WTC11 (cell line): Measurements from ENCODE around the gene SLC34A1. TPM values are rescaled to one million over a fixed set of nuclear protein-coding genes. Genes with fewer than 3 reads are reported as not detected.

ENCODE experiments used
- ATAC-seq: fragments of 200-7000 bp; cut with Tn5 transposase; 2 replicates; pipeline ENCODE4 v1.10.0; 2021; ENCODE audit warnings: mild to moderate bottlenecking, moderate library complexity
- CTCF ChIA-PET: fragments of 300-600 bp; sonication (Branson Sonifier 250); formaldehyde crosslinking; loops from one replicate; lab custom pipeline; 2021; ENCODE audit warnings: antibody characterized with exemption; lab: Charles Lee
- POLR2A ChIA-PET: fragments of 350-600 bp; sonication (Branson Sonifier 250); formaldehyde crosslinking; loops from one replicate; lab custom pipeline; 2021; ENCODE audit warnings: antibody characterized with exemption; lab: Charles Lee
- DNase-seq: peaks from one replicate; pipeline ENCODE4 v3.0.0; 2021; ENCODE audit warnings: low spot score
- H3K27ac Mint-ChIP-seq: 2 replicates; pipeline ENCODE4 v1.8.0; 2021; ENCODE audit warnings: mixed read lengths
- H3K27me3 Mint-ChIP-seq: 2 replicates; pipeline ENCODE4 v1.8.0; 2021; ENCODE audit warnings: low read depth, mild to moderate bottlenecking, moderate library complexity, mixed read lengths
- H3K36me3 Mint-ChIP-seq: 2 replicates; pipeline ENCODE4 v1.8.0; 2021; ENCODE audit warnings: mixed read lengths
- H3K4me1 Mint-ChIP-seq: 2 replicates; pipeline ENCODE4 v1.8.0; 2022; ENCODE audit warnings: mixed read lengths
- H3K4me3 Mint-ChIP-seq: 2 replicates; pipeline ENCODE4 v1.8.0; 2021; ENCODE audit warnings: mild to moderate bottlenecking, moderate library complexity, mixed read lengths
- H3K9me3 Mint-ChIP-seq: 2 replicates; pipeline ENCODE4 v1.8.0; 2021; ENCODE audit warnings: mixed read lengths
- IRF2 ChIP-seq: sonication (generic); formaldehyde crosslinking; IDR thresholded peaks from 2 replicates; pipeline ENCODE4 v1.8.0; 2022; ENCODE audit warnings: low read depth, missing genetic modification reagents, borderline replicate concordance
- JUN ChIP-seq: sonication (generic); formaldehyde crosslinking; IDR thresholded peaks from 2 replicates; pipeline ENCODE4 v1.8.0; 2023; ENCODE audit warnings: mild to moderate bottlenecking, missing genetic modification reagents
- KAT7 ChIP-seq: sonication (generic); formaldehyde crosslinking; IDR thresholded peaks from 2 replicates; pipeline ENCODE4 v1.8.1; 2023; ENCODE audit warnings: missing genetic modification reagents, mild to moderate bottlenecking, borderline replicate concordance
- PRDM15 ChIP-seq: sonication (generic); formaldehyde crosslinking; IDR thresholded peaks from 2 replicates; pipeline ENCODE4 v1.8.0; 2022; ENCODE audit warnings: missing genetic modification reagents
- ZBTB21 ChIP-seq: sonication (generic); formaldehyde crosslinking; IDR thresholded peaks from 2 replicates; pipeline ENCODE4 v1.8.1; 2023; ENCODE audit warnings: mild to moderate bottlenecking, missing genetic modification reagents, borderline replicate concordance
- ZNF219 ChIP-seq: sonication (generic); formaldehyde crosslinking; IDR thresholded peaks from 2 replicates; pipeline ENCODE4 v1.8.0; 2023; ENCODE audit warnings: missing genetic modification reagents, mild to moderate bottlenecking, borderline replicate concordance
- ZNF263 ChIP-seq: sonication (generic); formaldehyde crosslinking; IDR thresholded peaks from 2 replicates; pipeline ENCODE4 v1.8.1; 2022; ENCODE audit warnings: low read depth, mild to moderate bottlenecking, moderate library complexity, missing genetic modification reagents
- ZNF396 ChIP-seq: fragments of 250-450 bp; sonication (Bioruptor Pico); IDR thresholded peaks from 2 replicates; pipeline ENCODE4 v1.8.0; 2021; ENCODE audit warnings: mild to moderate bottlenecking, moderate library complexity, borderline replicate concordance
- total RNA-seq: library from RNA; stranded (reverse); gene quantifications from 3 replicates; pipeline ENCODE4 v1.2.3, GENCODE V29; 2021
- TF ChIP-seq, protein P1 (sequence below): sonication (generic); formaldehyde crosslinking; IDR thresholded peaks from 2 replicates; pipeline ENCODE4 v1.8.1; 2023; ENCODE audit warnings: mild to moderate bottlenecking, missing genetic modification reagents, borderline replicate concordance
- TF ChIP-seq, protein P2 (sequence below): sonication (generic); formaldehyde crosslinking; conservative IDR thresholded peaks from 2 replicates; pipeline ENCODE4 v1.8.1; 2023; ENCODE audit warnings: mild to moderate bottlenecking, low read depth, missing genetic modification reagents, moderate library complexity
- TF ChIP-seq, protein P3 (sequence below): sonication (generic); formaldehyde crosslinking; IDR thresholded peaks from 2 replicates; pipeline ENCODE4 v1.8.0; 2022; ENCODE audit warnings: mild to moderate bottlenecking, missing genetic modification reagents
- TF ChIP-seq, protein P4 (sequence below): sonication (generic); formaldehyde crosslinking; IDR thresholded peaks from 2 replicates; pipeline ENCODE4 v1.8.1; 2022; ENCODE audit warnings: missing genetic modification reagents, borderline replicate concordance

Gene SLC34A1
- total RNA-seq, 1 experiment from 2014 or later, result not detected

DNA sequence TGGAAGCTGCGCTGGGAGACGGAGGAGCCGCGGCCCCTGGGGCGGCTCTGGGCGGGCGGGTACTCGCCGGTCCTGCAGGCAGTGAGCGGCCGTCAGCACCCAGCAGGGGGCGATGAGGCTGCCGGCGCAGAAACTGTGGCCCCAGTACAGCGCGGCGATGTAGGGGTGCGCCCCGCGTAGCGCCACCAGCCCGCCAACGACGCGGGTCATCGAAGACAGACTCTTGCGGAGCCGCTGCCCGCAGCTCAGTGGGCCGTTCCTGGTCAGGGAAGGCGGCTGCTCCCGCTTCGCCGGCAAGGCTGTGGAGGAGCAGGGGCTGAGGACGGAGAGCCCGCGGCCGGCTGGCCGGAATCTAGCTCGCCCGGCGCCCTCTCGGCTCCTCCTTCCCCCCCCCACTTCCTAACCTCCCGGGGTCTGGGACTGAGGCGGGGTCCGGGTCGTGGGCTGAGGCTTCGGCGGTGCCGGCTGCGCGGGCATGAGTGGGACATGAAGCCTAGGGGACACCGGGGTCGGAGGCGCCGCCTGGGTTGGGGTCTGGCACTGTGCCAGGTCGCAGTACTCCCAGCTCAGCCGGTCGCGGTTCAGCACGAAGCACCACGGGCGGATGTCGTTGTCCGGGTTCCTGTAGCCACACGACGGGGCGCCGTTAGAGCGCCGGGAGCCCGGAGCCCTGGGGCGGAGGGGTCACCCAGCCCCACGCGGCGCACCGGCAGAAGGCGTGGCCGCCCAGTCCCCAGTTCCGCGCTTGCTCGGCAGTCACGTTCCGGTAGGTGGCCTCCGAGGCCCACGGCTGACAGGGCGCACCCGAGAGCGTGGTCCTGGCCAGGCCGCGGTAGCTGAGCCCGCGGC is 19.8 kb downstream of the SLC34A1 start (continued):
- TF ChIP-seq PRDM15, result no peak; the same call in 1 of the 2 replicates
- no peak for TF ChIP-seq ZNF219 (CRISPR knock-in tag)
- TF ChIP-seq, protein P1, sequence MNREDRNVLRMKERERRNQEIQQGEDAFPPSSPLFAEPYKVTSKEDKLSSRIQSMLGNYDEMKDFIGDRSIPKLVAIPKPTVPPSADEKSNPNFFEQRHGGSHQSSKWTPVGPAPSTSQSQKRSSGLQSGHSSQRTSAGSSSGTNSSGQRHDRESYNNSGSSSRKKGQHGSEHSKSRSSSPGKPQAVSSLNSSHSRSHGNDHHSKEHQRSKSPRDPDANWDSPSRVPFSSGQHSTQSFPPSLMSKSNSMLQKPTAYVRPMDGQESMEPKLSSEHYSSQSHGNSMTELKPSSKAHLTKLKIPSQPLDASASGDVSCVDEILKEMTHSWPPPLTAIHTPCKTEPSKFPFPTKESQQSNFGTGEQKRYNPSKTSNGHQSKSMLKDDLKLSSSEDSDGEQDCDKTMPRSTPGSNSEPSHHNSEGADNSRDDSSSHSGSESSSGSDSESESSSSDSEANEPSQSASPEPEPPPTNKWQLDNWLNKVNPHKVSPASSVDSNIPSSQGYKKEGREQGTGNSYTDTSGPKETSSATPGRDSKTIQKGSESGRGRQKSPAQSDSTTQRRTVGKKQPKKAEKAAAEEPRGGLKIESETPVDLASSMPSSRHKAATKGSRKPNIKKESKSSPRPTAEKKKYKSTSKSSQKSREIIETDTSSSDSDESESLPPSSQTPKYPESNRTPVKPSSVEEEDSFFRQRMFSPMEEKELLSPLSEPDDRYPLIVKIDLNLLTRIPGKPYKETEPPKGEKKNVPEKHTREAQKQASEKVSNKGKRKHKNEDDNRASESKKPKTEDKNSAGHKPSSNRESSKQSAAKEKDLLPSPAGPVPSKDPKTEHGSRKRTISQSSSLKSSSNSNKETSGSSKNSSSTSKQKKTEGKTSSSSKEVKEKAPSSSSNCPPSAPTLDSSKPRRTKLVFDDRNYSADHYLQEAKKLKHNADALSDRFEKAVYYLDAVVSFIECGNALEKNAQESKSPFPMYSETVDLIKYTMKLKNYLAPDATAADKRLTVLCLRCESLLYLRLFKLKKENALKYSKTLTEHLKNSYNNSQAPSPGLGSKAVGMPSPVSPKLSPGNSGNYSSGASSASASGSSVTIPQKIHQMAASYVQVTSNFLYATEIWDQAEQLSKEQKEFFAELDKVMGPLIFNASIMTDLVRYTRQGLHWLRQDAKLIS, result no peak
- TF ChIP-seq, protein P2, sequence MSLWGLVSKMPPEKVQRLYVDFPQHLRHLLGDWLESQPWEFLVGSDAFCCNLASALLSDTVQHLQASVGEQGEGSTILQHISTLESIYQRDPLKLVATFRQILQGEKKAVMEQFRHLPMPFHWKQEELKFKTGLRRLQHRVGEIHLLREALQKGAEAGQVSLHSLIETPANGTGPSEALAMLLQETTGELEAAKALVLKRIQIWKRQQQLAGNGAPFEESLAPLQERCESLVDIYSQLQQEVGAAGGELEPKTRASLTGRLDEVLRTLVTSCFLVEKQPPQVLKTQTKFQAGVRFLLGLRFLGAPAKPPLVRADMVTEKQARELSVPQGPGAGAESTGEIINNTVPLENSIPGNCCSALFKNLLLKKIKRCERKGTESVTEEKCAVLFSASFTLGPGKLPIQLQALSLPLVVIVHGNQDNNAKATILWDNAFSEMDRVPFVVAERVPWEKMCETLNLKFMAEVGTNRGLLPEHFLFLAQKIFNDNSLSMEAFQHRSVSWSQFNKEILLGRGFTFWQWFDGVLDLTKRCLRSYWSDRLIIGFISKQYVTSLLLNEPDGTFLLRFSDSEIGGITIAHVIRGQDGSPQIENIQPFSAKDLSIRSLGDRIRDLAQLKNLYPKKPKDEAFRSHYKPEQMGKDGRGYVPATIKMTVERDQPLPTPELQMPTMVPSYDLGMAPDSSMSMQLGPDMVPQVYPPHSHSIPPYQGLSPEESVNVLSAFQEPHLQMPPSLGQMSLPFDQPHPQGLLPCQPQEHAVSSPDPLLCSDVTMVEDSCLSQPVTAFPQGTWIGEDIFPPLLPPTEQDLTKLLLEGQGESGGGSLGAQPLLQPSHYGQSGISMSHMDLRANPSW (CRISPR knock-in tag), result no peak
- TF ChIP-seq IRF2 (CRISPR knock-in tag), result no peak
- TF ChIP-seq, protein P3, sequence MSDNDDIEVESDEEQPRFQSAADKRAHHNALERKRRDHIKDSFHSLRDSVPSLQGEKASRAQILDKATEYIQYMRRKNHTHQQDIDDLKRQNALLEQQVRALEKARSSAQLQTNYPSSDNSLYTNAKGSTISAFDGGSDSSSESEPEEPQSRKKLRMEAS (CRISPR knock-in tag), result peak; percentile 66; the same call in 1 of the 2 replicates
- TF ChIP-seq ZBTB21, result no peak
- no peak for TF ChIP-seq KAT7
- no peak for TF ChIP-seq ZNF396
- TF ChIP-seq, protein P4, sequence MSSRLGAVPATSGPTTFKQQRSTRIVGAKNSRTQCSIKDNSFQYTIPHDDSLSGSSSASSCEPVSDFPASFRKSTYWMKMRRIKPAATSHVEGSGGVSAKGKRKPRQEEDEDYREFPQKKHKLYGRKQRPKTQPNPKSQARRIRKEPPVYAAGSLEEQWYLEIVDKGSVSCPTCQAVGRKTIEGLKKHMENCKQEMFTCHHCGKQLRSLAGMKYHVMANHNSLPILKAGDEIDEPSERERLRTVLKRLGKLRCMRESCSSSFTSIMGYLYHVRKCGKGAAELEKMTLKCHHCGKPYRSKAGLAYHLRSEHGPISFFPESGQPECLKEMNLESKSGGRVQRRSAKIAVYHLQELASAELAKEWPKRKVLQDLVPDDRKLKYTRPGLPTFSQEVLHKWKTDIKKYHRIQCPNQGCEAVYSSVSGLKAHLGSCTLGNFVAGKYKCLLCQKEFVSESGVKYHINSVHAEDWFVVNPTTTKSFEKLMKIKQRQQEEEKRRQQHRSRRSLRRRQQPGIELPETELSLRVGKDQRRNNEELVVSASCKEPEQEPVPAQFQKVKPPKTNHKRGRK (CRISPR knock-in tag), result no peak
- TF ChIP-seq, all 79 proteins: peak for 14

DNA sequence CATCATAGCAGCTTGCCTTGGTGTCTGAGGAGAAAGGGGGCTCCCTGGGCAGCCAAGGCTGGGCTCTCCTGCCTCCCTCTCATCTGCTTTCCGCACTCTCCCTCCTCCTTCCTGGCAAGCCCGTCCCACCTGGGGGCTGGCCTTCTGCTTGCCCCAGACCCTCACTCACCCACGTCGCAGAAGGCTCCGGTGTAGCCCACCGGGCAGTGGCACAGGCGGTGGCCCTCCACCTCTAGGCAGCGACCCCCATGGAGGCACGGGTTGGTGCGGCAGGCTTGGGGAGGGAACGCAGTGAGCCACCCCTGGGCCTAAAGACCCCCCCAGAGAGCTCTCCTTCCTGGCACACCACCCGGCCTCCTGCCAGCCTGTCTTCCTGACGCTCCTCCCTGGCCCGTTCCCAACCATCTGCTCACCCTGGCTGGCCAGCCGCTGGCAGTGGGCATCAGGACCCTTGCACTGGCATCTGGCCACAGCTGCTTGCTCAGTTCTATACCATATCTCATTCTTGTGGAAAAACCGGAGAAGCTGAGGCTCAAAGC is 20.5 kb downstream of the SLC34A1 start:
- Mint-ChIP-seq H3K9me3 (no peaks in the 10 kb centered on the region), H3K4me3 (peak overlapping the region; percentile 59)
- POLR2A ChIA-PET, result interaction anchor here (0.5 to 4.1 kb wide), 7 partner anchors 11 to 50 kb away, joined by 3 to 38 read pairs (median 4); partner anchors contain the start of genes GRK6 and PRR7

More for the DNA sequence above, 20.5 kb downstream of the SLC34A1 start:
- Mint-ChIP-seq H3K27me3 (peaks cover 90% of the 10 kb centered on the region), H3K4me1 (peaks cover 9% of the 10 kb centered on the region)
- ATAC-seq, result no peak
- TF ChIP-seq ZNF263 (CRISPR knock-in tag) (peak; percentile 71; the same call in 1 of the 2 replicates), JUN (CRISPR knock-in tag) (no peak)
- TF ChIP-seq, all 79 proteins: peak for 1
- CTCF ChIA-PET, result interaction anchor here (0.6 to 7.9 kb wide), 24 partner anchors 8 to 111 kb away, joined by 3 to 202 read pairs (median 16); partner anchors contain the start of genes DDX41, DOK3, GRK6 and LMAN2
- Mint-ChIP-seq H3K27ac (no peak overlapping the region), H3K36me3 (no peaks in the 10 kb centered on the region)
- DNase-seq, result no peak
